PC-9 (cell line): ENCODE data around the gene PPP1R11. TPM values are rescaled to one million over a fixed set of nuclear protein-coding genes. Genes with fewer than 3 reads are reported as not detected.

Experiments
- BruUV-seq: library from RNA; stranded (reverse); fragments of 400-500 nt; replicated peaks from 2 replicates; lab custom pipeline; 2021; lab: Mats Ljungman, UMichigan
- CTCF ChIA-PET: fragments of 300-600 bp; sonication (Branson Sonifier 250); formaldehyde crosslinking; loops from one replicate; lab custom pipeline; 2022; ENCODE audit warnings: antibody characterized with exemption; lab: Charles Lee
- POLR2A ChIA-PET: fragments of 300-600 bp; sonication (Branson Sonifier 250); formaldehyde crosslinking; loops from one replicate; lab custom pipeline; 2022; ENCODE audit warnings: antibody characterized with exemption; ENCODE audit not compliant: unreplicated experiment; lab: Charles Lee
- DNase-seq, 2 experiments: peaks; one replicate each; pipeline versions ENCODE4 v3.0.0 to v3.0.0-alpha.2; 2015 to 2022; ENCODE audit warnings: mixed read lengths in 1 of 2
- H2AFZ ChIP-seq: fragments of 200-600 bp; sonication (generic); 2 replicates; pipeline ENCODE4 v1.8.1; 2017; ENCODE audit warnings: antibody characterized with exemption
- H3F3A ChIP-seq: fragments of 200-600 bp; sonication (generic); 2 replicates; pipeline ENCODE4 v1.8.1; 2017; ENCODE audit warnings: antibody characterized with exemption, mild to moderate bottlenecking, low read depth; ENCODE audit not compliant: insufficient read depth
- H3K27ac ChIP-seq: fragments of 200-600 bp; sonication (generic); 2 replicates; pipeline ENCODE4 v1.6.1; 2016; ENCODE audit warnings: mixed run types
- H3K27me3 ChIP-seq: fragments of 200-600 bp; sonication (generic); 2 replicates; pipeline ENCODE4 v1.6.1; 2016; ENCODE audit warnings: low read depth, mixed run types; ENCODE audit not compliant: insufficient read depth
- H3K36me3 ChIP-seq: fragments of 200-600 bp; sonication (generic); 2 replicates; pipeline ENCODE4 v1.6.1; 2016; ENCODE audit warnings: low read depth, mixed run types
- H3K4me1 ChIP-seq: fragments of 200-600 bp; sonication (generic); replicated peaks from 2 replicates; pipeline ENCODE4 v1.6.1; 2016; ENCODE audit warnings: mixed run types; ENCODE audit not compliant: insufficient read depth
- H3K4me2 ChIP-seq: fragments of 200-600 bp; sonication (generic); 2 replicates; pipeline ENCODE4 v1.6.1; 2017; ENCODE audit warnings: mixed run types
- H3K4me3 ChIP-seq: fragments of 200-600 bp; sonication (generic); 2 replicates; pipeline ENCODE4 v1.6.1; 2016; ENCODE audit warnings: mixed run types
- H3K79me2 ChIP-seq: fragments of 200-600 bp; sonication (generic); 2 replicates; pipeline ENCODE4 v1.6.1; 2017; ENCODE audit warnings: low read depth, mixed run types
- H3K9me2 ChIP-seq: fragments of 200-600 bp; sonication (generic); 2 replicates; pipeline ENCODE4 v1.8.1; 2017; ENCODE audit warnings: mild to moderate bottlenecking; ENCODE audit not compliant: insufficient read depth
- H3K9me3 ChIP-seq: fragments of 200-600 bp; sonication (generic); 2 replicates; pipeline ENCODE4 v1.8.1; 2016; ENCODE audit warnings: low read depth; ENCODE audit not compliant: insufficient read depth
- H4K20me1 ChIP-seq: fragments of 200-600 bp; sonication (generic); 2 replicates; pipeline ENCODE4 v1.8.1; 2017; ENCODE audit not compliant: insufficient read depth
- EZH2 ChIP-seq: fragments of 200-600 bp; sonication (generic); IDR thresholded peaks from 2 replicates; pipeline ENCODE4 v1.8.0; 2017; ENCODE audit warnings: antibody characterized with exemption, low read depth
- intact Hi-C: fragments of 100-400 bp; cut with micrococcal nuclease; formaldehyde crosslinking; loops from one replicate; pipeline ENCODE4 v1.10.0; 2022; ENCODE audit not compliant: unreplicated experiment
- total RNA-seq: library from RNA; stranded (reverse); gene quantifications from 2 replicates; pipeline ENCODE4 v1.2.3, GENCODE V29; 2021
- TF ChIP-seq, protein P1 (sequence below): fragments of 200-600 bp; sonication (generic); conservative IDR thresholded peaks from 2 replicates; pipeline ENCODE4 v1.6.1; 2017; ENCODE audit warnings: mixed run types, antibody characterized with exemption, mild to moderate bottlenecking, moderate library complexity

The PPP1R11 gene
- total RNA-seq, 1 experiment from 2014 or later, result 48.3 TPM

DNA sequence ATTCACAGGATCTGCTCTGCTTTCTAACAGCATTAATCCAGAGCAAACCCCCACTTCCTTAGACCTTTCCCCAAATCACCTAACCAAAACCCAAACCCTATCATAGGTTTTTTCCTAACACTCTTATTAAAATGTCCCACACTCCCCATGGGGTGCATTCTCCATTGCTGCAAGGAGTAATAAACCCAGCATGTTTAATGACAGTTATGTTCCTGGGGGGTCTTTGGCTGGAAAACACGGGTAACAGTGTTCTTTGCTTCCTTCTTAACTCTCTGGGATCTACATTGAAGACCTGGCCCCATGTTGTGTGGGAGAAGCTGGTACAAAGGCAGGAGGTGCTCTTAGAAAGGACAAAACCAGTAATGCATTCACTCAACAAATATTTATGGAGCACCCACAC, 29.8 kb downstream of the PPP1R11 start:
- H3K4me1 ChIP-seq, result peaks cover 83% of the 10 kb centered on the region
- H3K9me3 ChIP-seq, result no peaks in the 10 kb centered on the region
- no peaks in the 10 kb centered on the region for H3K36me3 ChIP-seq
- no peaks in the 10 kb centered on the region for H3K27me3 ChIP-seq
- peak overlapping the region; percentile 93 for H3K27ac ChIP-seq
- intact Hi-C loops, result no loop called here
- no TSS peak for BruUV-seq
- DNase-seq, result no peak
- CTCF ChIA-PET, result no interaction called here
- H3K79me2 ChIP-seq, result no peaks in the 10 kb centered on the region
- H4K20me1 ChIP-seq, result no peaks in the 10 kb centered on the region
- H2AFZ ChIP-seq, result no peak overlapping the region
- POLR2A ChIA-PET, result interaction anchor here (0.6 kb wide), 1 partner anchor 18 kb away, joined by 4 read pairs; no protein-coding TSS in a partner anchor
- H3K4me3 ChIP-seq, result no peak overlapping the region
- TF ChIP-seq, protein P1, sequence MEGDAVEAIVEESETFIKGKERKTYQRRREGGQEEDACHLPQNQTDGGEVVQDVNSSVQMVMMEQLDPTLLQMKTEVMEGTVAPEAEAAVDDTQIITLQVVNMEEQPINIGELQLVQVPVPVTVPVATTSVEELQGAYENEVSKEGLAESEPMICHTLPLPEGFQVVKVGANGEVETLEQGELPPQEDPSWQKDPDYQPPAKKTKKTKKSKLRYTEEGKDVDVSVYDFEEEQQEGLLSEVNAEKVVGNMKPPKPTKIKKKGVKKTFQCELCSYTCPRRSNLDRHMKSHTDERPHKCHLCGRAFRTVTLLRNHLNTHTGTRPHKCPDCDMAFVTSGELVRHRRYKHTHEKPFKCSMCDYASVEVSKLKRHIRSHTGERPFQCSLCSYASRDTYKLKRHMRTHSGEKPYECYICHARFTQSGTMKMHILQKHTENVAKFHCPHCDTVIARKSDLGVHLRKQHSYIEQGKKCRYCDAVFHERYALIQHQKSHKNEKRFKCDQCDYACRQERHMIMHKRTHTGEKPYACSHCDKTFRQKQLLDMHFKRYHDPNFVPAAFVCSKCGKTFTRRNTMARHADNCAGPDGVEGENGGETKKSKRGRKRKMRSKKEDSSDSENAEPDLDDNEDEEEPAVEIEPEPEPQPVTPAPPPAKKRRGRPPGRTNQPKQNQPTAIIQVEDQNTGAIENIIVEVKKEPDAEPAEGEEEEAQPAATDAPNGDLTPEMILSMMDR, result no peak
- no peak for TF ChIP-seq EZH2
- H3K4me2 ChIP-seq, result peak overlapping the region; percentile 62
- H3F3A ChIP-seq, result peaks cover 50% of the 10 kb centered on the region
- H3K9me2 ChIP-seq, result no peaks in the 10 kb centered on the region

DNA sequence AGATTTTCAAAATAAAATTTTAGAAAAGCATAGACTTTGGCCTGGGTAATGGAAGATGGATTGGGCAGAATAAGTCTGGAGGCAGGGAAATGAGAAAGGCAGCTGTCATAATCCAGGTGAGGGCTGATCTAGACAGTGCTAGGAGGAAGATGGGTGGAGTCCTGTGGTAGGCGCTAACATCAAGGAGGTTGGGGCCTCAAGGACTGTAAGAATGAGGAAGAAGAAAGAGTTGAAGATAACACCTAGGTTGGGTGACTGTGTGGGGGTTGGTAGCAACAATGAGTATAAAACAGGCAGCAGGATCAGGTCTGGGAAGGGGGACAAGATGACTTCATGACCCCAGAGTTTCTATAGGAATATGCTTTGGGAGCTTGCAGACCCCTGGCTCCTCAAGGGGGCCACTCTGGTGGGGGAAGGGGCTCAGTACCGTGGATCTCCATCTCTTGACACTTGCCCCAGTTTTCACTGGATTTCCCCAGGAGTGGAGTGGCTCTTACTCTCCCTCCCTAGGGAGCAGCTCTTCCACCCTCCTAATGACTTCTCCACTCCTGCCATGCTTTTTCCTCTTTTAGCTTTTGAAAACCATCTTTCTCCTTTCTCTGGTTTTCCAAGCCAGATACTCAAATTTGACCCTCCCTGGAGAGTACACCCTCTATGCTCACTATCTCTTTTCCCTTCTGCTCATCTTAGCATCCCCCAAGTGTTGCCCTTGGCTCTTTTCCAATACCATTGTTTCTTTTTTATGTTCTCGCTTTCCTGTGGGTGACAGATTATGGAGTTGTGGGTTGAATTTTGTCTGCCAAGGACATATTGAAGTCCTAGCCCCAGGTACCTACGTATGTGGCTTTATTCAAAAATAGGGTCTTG, 31.1 kb downstream of the PPP1R11 start:
- H3K27ac ChIP-seq, result no peak overlapping the region
- no peaks in the 10 kb centered on the region for H3K36me3 ChIP-seq
- H3K27me3 ChIP-seq, result no peaks in the 10 kb centered on the region
- no peaks in the 10 kb centered on the region for H3K9me3 ChIP-seq
- no peaks in the 10 kb centered on the region for H4K20me1 ChIP-seq
- no peak overlapping the region for H2AFZ ChIP-seq
- peaks cover 47% of the 10 kb centered on the region for H3F3A ChIP-seq
- ChIA-PET POLR2A (no interaction called here), CTCF (no interaction called here)
- no peak overlapping the region for H3K4me3 ChIP-seq
- H3K9me2 ChIP-seq, result no peaks in the 10 kb centered on the region
- intact Hi-C loops, result no loop called here
- BruUV-seq, result no TSS peak
- no peaks in the 10 kb centered on the region for H3K79me2 ChIP-seq
- TF ChIP-seq, protein P1, result no peak
- no peak for TF ChIP-seq EZH2
- peak overlapping the region; percentile 50 for H3K4me2 ChIP-seq
- peaks cover 82% of the 10 kb centered on the region for H3K4me1 ChIP-seq
- peak; percentile 46 to 79 for DNase-seq

DNA sequence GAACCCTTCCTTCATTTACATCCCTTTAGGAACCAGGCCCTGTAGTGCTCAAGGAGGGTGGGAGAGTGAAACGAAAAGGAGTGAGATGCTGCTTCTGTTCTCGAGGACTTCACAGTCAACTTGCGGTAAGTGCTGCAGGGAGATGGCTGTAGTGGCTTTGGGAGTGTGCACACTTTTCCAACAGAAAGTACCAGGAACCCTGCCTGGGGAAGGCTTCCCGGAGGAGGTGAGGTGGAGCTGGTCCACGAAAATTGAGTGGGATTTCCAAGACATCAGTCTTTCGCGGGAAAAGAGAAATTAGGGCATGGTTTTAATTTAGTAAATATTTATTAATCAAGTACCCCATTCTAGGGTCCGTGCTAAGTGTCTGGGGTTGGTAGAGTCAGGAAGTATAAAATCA, 33.2 kb downstream of the PPP1R11 start:
- peak overlapping the region; percentile 87 for H3K4me2 ChIP-seq
- ChIA-PET CTCF (no interaction called here), POLR2A (interaction anchor here (0.6 kb wide), 1 partner anchor 257 kb away, joined by 3 read pairs; no protein-coding TSS in a partner anchor)
- peak overlapping the region; percentile 55; the same call in 1 of the 2 replicates for H3K4me3 ChIP-seq
- H3F3A ChIP-seq, result peaks cover 60% of the 10 kb centered on the region
- H3K36me3 ChIP-seq, result no peaks in the 10 kb centered on the region
- no peak for DNase-seq
- H3K79me2 ChIP-seq, result no peaks in the 10 kb centered on the region
- no peaks in the 10 kb centered on the region for H3K27me3 ChIP-seq
- H3K4me1 ChIP-seq, result peaks cover 75% of the 10 kb centered on the region
- no peak for TF ChIP-seq EZH2
- TF ChIP-seq, protein P1, result no peak
- intact Hi-C loops, result loop anchor here (1.0 to 5.0 kb wide), 2 partner anchors 9 to 227 kb away; partner anchors contain the start of gene TRIM39
- H2AFZ ChIP-seq, result peak overlapping the region; percentile 73
- peak overlapping the region; percentile 43; the same call in 1 of the 2 replicates for H3K27ac ChIP-seq
- BruUV-seq, result TSS peak; percentile 54
- no peaks in the 10 kb centered on the region for H3K9me2 ChIP-seq
- H4K20me1 ChIP-seq, result no peaks in the 10 kb centered on the region
- H3K9me3 ChIP-seq, result no peaks in the 10 kb centered on the region
